ENCODE measurements around the gene SETMAR. TPM values are rescaled to one million over a fixed set of nuclear protein-coding genes. Genes with fewer than 3 reads are reported as not detected.

The SETMAR gene
- 6.7 to 8.0 TPM (median 7.2 TPM) in 5 replicates for total RNA-seq (2022; extraction: Qiagen RNA extraction)

DNA sequence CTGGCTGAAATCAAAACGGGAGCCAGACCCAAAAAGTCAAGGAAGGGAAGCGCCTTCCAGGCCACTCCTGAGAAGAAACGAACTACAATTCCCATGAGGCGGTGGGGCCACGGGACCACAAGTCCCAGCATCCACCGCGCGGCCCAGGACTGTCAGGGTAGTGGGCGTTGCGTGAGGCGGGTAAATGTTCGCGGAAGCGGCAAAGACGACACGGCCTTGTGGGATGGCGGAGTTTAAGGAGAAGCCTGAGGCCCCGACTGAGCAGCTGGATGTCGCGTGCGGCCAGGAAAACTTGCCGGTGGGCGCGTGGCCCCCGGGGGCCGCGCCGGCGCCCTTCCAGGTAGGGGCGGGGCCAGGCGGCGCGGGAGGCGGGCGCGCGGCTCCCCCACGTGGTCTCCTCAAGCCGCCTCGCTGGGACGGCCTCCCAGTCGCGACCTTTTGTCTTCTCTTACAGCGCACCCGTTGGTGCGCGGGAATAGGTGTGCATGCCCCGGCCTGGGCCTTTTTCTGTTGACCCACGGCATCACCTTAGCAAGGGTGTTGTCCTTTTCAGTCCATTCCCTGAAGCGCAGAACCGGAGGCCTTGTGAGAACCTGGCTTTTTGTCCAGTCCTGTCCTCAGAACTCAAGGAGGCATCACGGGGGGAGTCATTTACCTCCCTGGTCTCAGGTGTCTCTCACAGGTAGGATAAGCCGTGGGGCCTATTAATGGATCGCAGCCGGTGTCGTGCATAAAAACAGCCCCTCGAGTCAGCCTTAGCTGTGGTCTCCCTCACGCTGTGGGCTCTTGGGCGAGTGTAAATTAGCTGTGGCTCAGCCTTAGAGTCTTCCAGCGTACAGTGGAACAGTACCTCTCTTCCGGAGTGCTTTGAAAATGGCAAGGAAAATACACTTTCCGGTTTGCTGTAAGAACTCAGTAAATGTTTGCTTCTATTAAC lies at the start of gene SETMAR:
Gene SETMAR, plus strand, starts transcription at position 183 of the 937 bp plus-strand sequence. Its CDS starts 2 bp downstream, at position 185.

Other genes starting within 250 kb of the SETMAR start
- 17.5 to 21.8 TPM (median 19.8 TPM) in 5 replicates for gene SUMF1, start 163.9 kb downstream of the SETMAR start, total RNA-seq (2022; extraction: Qiagen RNA extraction)
- 3.9 to 5.5 TPM (median 4.8 TPM) in 5 replicates for gene ITPR1, start 190.0 kb downstream of the SETMAR start, total RNA-seq (2022; extraction: Qiagen RNA extraction)

Measured in A549 treated with dexamethasone at 1 μM for 4 hours (cell line).